GM11168 (cell line): ENCODE measurements around the gene KCTD7.
"Not testable (repeated sequence)": the region's sequence is repeated elsewhere in the genome, so short reads cannot be mapped to it uniquely, and the experiment has no call there.

ENCODE experiments used
- in situ Hi-C: fragments of 300-500 bp; cut with MboI; formaldehyde crosslinking; loops from one replicate; pipeline ENCODE4 v1.12.0; 2022; ENCODE audit warnings: low sequenced_read_pairs; ENCODE audit not compliant: unreplicated experiment

KCTD7 gene

DNA sequence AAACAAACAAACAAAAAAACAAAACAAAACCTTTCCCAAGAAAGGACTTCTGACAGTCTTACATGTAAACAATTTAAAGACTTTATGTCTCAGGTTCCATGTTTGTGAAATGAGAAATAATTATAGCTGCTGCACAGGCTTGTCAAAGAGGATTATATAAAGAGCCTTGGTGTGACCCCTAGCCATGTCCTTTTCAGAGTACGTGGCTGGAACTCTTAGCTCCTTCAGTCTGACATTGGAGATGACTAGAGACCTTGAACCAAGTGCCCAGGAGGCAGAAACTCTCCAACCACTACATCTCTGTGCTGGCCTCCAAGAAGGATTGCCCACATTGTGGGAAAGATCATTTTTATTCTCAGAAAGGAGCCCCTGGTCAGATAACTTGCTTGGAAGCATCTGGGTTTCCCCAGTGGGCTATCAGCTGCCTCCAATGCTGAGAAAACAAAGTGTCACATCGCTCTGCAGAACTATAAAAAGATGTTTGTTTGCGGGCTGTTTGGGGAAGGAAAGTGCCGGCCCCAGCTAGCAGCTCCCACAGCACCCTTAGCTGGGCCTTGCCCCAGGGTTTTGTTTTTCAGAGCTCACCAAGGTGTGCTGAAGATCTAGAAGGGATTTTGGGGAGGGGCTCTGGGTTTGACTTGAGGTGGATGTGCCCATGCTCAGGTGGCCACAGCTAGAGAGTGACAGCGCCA lies 43.9 kb downstream of the KCTD7 start:
- in situ Hi-C loops, result loop anchor here (5.0 kb wide), 1 partner anchor 35 kb away; no protein-coding TSS in a partner anchor

DNA sequence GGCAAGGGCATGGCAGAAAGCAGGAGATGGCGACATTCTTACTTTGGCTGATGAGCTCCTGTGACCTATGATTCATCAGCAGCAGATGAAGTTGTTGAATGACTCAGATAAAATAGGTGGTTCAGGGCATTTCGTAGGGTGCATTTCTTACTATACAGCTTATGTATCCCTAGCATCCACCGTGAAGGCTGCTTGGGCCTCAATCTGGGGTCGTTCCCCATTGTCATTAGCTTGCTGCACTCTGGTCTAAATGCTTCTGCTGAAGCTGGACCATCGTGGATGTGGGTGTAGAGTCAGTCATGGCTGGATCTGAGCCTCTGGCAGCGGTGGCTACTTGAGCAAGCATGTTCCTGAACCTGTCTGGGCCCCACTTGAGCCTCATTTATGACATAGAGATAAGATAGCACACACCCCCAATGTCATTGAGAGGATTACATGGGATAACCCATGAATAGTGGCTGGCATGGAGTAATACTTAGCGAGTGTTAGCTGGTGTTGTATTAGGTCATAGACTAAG lies 44.5 kb downstream of the KCTD7 start:
- in situ Hi-C loops, result loop anchor here (5.0 kb wide), 1 partner anchor 36 kb away; no protein-coding TSS in a partner anchor

DNA sequence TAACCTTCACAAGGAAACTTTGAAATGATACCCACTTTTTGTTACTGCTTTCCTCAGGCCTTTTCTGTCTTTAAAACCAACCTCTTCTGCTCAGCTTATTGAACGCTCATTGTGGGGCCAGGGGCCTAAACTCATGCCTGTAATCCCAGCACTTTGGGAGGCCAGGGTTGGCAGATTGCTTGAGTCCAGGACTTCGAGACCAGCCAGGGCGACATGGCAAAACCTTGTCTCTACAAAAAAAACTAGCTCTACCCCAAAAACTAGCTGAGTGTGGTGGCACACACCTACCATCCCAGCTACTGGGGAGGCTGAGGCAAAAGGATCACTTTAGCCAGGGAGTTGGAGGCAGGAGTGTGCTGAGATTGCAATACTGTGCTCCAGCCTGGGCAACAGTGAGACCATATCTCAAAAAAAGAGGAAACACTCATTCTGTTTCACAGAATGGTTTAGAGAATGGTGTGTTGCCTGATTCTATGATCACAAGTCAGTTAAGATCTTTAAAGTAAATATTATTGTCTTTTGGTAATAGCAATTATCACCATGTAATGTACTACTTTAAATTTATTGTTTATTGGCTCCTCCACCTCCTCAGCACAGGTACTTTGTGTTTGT lies 51.1 kb downstream of the KCTD7 start:
- in situ Hi-C loops, result no loop called here

DNA sequence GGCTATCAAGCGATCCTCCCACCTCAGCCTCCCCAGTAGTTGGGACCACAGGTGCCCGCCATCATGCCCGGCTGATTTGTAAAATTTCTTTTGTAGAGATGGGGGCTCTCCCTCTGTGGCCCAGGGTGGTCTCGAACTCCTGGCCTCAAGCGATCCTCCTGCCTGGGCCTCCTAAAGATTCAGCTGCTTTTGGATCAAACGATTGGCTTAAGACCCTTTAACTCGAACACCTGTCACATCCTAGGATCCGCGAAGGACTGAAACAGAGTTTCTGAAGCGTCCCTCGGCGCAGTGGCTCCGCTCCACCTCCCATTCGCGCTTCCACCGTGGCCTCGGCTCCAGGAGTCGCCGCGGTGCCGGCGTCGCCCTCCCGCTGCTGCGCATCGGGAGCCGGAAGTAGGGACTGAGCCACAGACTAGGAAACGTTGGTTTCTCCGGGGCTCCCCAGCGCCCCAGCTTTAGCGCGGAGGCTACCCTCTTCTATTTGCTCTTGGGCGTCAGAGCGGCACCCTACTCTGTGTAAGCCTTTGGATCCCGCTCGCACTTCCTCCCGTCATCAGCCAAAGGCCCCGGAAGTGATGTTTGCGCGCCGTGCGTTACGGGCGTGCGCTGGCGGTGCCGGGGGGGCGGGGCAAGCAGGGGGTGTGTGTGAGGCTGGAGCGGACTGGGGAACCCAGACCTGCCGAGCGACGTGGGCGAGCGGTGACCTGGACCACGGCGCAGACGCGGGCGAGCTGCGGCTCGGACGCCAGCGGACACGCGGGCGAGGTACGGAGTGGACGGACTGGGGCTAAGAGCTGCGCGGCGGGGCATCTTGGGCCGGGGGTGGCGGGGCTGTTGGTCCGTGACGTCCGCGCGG lies 53.0 kb downstream of the KCTD7 start:
- in situ Hi-C loops, result no loop called here

DNA sequence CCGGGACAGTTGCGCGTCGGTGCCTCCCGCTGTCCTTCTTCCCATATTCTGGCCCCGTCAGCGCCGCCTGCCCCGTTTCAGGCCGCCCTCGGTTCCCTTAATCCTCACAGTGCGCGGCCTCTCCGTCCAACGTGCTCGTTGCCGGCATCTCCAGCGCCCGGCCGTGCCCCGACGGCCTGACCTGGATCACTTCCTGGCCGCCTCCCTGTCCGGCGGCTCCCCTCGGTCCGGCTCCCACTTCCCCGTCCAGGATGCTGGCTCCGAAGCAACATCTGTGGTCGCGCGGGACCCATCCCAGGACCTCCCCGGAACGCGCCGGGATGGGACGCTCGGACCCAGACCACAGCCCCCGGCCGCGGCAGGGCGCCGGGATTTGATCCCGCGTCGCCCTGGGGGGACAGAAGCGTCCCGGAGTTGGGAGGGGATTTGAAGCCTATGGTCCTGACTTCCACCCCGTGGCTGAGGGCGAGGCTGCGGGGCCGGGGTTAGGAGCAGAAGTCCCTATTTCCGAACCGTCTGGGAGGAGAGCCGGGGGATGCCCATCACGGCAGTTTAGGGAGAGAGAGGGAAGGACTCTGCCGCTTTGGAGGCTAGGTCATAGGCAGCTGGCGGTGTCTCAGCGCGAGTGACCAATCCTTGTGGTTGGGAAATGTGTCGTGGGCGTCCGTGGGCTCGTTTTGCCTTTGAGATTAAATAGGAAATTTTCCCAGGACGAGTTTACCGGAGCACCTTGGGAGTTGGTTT lies 53.8 kb downstream of the KCTD7 start:
- in situ Hi-C loops, result no loop called here

DNA sequence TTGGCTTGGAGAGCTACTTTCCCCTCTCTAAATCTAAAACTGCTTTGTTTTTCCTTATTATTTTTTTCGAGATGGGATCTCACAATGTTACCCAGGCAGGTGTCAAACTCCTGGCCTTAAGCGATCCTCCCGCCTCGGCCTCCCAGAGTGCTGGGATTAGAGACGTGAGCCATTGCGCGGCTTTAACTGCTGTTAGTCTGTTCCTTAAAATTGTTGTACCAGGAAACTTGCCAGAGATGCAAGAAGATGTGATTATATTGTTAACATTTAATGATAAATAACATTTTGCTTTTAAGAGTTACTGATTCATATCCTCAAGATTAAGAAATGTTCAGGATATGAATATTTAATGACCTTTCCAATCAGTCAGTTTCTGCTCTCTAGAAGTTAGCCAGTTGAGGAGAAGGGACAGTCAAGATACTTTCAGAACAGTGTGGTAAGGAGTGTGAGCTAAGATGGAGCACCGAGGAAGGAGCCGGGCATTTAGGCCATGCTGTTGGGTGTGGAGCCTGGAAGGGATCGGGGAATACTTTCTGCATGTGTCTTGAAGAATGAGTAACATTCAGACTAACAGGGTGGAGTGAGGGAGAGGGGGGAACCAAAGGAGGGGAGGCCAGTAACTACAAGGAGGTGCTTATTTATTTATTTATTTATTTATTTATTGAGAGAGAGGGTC lies 54.6 kb downstream of the KCTD7 start:
- in situ Hi-C loops, result not testable (repeated sequence)

DNA sequence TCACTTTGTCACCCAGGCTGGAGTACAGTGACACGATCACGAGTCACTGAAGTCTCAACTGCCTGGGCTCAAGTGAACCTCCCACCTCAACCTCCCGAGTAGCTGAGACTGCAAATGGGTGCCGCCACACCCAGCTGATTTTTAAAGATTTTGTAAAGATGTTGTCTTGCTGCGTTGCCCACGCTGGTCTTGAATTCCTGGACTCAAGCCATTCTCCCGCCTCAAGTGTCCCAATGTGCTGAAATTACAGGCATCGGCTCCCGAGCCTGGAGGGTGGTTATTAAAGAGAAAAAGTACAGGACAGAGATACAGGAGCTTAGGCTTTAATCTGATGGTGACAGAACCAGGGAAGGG lies 55.1 kb downstream of the KCTD7 start:
- in situ Hi-C loops, result no loop called here

DNA sequence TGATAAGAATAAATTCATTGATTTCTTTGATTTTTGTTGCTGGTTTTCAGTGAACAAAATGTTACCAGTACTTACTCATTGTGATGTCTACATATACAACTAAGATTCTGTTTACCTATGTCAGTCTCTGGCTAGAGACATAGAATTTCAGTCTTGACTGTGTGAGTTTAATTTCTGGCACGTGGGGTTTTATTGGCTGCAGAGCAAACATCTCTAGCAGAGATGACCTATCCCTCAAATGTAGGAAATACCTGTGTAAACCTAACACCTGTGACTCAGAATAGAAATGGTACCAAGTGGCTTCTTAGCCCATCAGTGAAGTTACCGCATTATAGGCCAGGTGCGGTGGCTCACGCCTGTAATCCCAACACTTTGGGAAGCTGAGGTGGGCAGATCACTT lies 57.0 kb downstream of the KCTD7 start:
- in situ Hi-C loops, result not testable (repeated sequence)

DNA sequence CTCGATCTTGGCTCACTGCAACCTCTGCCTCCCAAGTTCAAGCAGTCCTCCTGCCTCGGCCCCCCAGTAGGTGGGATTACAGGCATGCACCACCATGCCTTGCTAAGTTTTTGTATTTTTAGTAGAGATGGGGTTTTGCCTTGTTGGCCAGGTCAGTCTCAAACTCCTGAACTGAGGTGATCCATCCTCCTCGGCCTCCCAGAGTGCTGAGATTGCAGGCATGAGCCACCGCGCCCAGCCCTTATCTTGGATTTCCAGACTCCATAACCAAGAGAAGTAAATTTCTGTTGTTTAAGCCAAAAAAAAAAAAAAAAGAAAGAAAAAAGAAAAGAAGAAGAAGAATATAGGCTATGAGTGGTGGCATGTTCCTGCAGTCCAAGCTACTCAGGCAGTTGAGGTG lies 58.5 kb downstream of the KCTD7 start:
- in situ Hi-C loops, result no loop called here

DNA sequence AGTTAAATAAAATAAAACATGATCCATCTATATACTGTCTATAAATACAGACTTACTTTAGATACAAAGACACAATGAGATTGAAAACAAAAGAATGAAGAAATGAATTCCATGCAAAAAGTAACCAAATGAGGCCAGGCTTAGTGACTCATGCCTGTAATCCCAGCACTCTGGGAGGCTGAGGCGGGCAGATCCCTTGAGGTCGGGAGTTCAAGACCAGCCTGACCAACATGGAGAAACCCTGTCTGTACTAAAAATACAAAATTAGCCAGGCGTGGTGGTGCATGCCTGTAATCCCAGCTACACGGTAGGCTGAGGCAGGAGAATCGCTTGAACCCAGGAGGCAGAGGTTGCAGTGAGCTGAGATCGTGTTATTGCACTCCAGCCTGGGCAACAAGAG lies 59.0 kb downstream of the KCTD7 start:
- in situ Hi-C loops, result not testable (repeated sequence)

DNA sequence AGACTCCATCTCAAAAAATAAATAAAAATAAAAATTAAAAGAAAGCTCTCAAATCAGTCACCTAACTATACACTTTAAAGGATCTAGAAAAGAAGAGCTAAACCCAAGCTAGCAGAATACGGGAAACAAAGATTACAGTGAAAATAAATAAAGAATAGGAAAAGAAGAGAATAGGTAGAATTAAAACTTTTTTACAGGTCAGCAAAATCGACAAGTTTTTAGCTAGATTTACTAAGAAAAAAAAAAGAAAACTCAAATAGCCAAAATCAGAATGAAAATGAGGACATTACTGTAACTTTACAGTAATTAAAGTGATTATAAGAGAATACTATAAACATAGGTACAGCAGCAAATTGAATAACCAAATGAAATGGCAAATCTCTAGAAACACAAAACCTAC lies 60.4 kb downstream of the KCTD7 start:
- in situ Hi-C loops, result no loop called here

DNA sequence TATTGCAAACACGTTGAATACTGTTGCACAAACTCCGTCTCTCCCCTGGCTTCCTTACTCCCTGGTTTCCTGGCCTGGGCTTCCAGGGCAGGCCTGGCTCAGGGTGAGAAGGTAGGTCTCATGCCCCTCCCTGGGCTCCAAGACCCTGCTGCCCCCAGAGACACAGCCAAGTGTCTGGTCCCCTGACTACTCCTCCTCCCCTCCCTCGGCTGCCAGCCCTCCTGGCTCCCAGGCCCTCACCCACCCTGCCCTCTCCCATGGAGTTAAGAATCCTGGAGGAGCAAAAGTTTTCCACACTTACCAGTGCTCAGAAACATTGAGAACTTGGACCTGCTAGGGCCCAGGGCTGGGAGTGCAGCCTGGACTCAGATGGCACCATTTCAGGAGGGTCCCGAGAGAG lies 64.7 kb downstream of the KCTD7 start:
- in situ Hi-C loops, result no loop called here
